GM20000 (cell line): ENCODE results near the gene PIMREG.

ENCODE experiments used
- DNase-seq: peaks from one replicate; pipeline ENCODE4 v3.0.0; 2012; ENCODE audit warnings: low spot score
- TF ChIP-seq, protein P1 (sequence below): IDR thresholded peaks from 2 replicates; pipeline ENCODE4 v1.5.1; 2012; ENCODE audit warnings: mild to moderate bottlenecking, control low read depth; ENCODE audit errors: extremely low read depth, missing control alignments

Gene PIMREG

GRCh38 chr17:6462692-6463091, 18.4 kb downstream of the PIMREG start:
- TF ChIP-seq, protein P1, sequence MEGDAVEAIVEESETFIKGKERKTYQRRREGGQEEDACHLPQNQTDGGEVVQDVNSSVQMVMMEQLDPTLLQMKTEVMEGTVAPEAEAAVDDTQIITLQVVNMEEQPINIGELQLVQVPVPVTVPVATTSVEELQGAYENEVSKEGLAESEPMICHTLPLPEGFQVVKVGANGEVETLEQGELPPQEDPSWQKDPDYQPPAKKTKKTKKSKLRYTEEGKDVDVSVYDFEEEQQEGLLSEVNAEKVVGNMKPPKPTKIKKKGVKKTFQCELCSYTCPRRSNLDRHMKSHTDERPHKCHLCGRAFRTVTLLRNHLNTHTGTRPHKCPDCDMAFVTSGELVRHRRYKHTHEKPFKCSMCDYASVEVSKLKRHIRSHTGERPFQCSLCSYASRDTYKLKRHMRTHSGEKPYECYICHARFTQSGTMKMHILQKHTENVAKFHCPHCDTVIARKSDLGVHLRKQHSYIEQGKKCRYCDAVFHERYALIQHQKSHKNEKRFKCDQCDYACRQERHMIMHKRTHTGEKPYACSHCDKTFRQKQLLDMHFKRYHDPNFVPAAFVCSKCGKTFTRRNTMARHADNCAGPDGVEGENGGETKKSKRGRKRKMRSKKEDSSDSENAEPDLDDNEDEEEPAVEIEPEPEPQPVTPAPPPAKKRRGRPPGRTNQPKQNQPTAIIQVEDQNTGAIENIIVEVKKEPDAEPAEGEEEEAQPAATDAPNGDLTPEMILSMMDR: no peak
- DNase-seq: no peak

GRCh38 chr17:6463616-6464445, 19.6 kb downstream of the PIMREG start:
- no peak for DNase-seq
- TF ChIP-seq, protein P1: no peak

DNA sequence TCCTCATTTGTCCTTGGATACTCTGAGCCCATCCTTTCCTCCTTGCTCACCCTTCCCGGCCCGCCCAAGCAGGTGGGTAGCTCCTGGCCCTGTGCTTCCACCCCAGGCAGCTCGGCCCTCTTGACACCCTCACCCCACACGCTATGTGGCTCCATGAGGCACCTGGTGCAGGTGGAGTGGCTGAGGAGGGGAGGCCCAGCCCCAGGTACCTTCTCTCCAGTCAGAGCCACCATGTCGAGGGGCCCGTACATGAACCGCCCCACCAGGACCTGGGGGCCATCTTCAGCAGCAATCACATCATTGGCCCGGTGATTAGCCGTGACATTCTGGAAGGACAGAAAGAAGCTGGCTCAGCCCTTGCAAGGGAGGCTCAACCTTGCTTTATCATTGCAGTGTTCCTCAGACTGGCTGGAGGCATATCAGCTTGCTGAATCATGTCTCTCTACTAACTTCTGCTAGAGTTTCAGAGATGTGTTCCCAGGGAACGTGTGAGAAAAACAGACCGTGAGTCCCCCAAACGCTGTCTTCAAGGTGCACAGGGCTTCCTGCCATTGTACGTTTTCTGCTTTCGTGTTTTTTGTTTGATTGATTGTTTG, 20.3 kb downstream of the PIMREG start:
- DNase-seq: no peak
- TF ChIP-seq, protein P1: no peak

GRCh38 chr17:6465206-6466003, 21.1 kb downstream of the PIMREG start:
- DNase-seq: no peak
- TF ChIP-seq, protein P1: no peak

DNA sequence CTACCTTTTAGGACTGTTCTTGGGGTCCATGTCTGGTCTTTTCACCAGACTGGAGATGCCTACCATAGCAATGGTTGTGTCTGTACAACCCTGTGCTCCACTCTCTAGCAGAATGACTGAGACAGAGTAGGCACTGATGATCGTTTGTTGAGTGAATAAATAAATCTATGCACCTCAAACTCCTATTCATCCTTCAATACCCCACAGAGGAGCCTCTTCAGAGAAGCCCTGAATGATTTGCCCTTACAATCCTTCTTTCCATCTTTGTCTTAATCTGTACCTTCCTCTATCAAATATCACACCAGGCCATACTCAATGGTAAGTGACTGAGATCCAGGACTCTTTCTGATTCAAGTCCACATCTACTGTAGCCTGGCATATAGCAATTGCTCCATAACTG, 23.3 kb downstream of the PIMREG start:
- DNase-seq: no peak
- TF ChIP-seq, protein P1: no peak

- TF ChIP-seq, protein P1: no peak
- DNase-seq: no peak
These were observed 24.0 kb downstream of the PIMREG start for GRCh38 chr17:6468051-6468790.
